WTC11 (cell line): ENCODE results near the gene RAB11FIP3. TPM values are rescaled to one million over a fixed set of nuclear protein-coding genes. Genes with fewer than 3 reads are reported as not detected.

Experiments used
- ATAC-seq: fragments of 200-7000 bp; cut with Tn5 transposase; 2 replicates; pipeline ENCODE4 v1.10.0; 2021; ENCODE audit warnings: mild to moderate bottlenecking, moderate library complexity
- CTCF ChIA-PET: fragments of 300-600 bp; sonication (Branson Sonifier 250); formaldehyde crosslinking; loops from one replicate; lab custom pipeline; 2021; ENCODE audit warnings: antibody characterized with exemption; lab: Charles Lee
- POLR2A ChIA-PET: fragments of 350-600 bp; sonication (Branson Sonifier 250); formaldehyde crosslinking; loops from one replicate; lab custom pipeline; 2021; ENCODE audit warnings: antibody characterized with exemption; lab: Charles Lee
- DNase-seq: peaks from one replicate; pipeline ENCODE4 v3.0.0; 2021; ENCODE audit warnings: low spot score
- H3K27ac Mint-ChIP-seq: 2 replicates; pipeline ENCODE4 v1.8.0; 2021; ENCODE audit warnings: mixed read lengths
- H3K27me3 Mint-ChIP-seq: 2 replicates; pipeline ENCODE4 v1.8.0; 2021; ENCODE audit warnings: low read depth, mild to moderate bottlenecking, moderate library complexity, mixed read lengths
- H3K36me3 Mint-ChIP-seq: 2 replicates; pipeline ENCODE4 v1.8.0; 2021; ENCODE audit warnings: mixed read lengths
- H3K4me1 Mint-ChIP-seq: 2 replicates; pipeline ENCODE4 v1.8.0; 2022; ENCODE audit warnings: mixed read lengths
- H3K4me3 Mint-ChIP-seq: 2 replicates; pipeline ENCODE4 v1.8.0; 2021; ENCODE audit warnings: mild to moderate bottlenecking, moderate library complexity, mixed read lengths
- H3K9me3 Mint-ChIP-seq: 2 replicates; pipeline ENCODE4 v1.8.0; 2021; ENCODE audit warnings: mixed read lengths
- CREM ChIP-seq: sonication (generic); formaldehyde crosslinking; IDR thresholded peaks from 2 replicates; pipeline ENCODE4 v1.8.1; 2022; ENCODE audit warnings: mild to moderate bottlenecking, missing genetic modification reagents, moderate library complexity
- ETV6 ChIP-seq: sonication (generic); formaldehyde crosslinking; IDR thresholded peaks from 2 replicates; pipeline ENCODE4 v1.8.1; 2022; ENCODE audit warnings: mild to moderate bottlenecking, missing genetic modification reagents
- GABPB1 ChIP-seq: sonication (generic); formaldehyde crosslinking; IDR thresholded peaks from 2 replicates; pipeline ENCODE4 v1.8.1; 2023; ENCODE audit warnings: mild to moderate bottlenecking, missing genetic modification reagents
- PRRX2 ChIP-seq: fragments of 250-450 bp; sonication (Bioruptor Pico); IDR thresholded peaks from 2 replicates; pipeline ENCODE4 v1.8.0; 2021; ENCODE audit warnings: mild to moderate bottlenecking
- ZNF317 ChIP-seq: sonication (generic); formaldehyde crosslinking; IDR thresholded peaks from 2 replicates; pipeline ENCODE4 v1.8.1; 2023; ENCODE audit warnings: low read depth, mild to moderate bottlenecking, moderate library complexity, missing genetic modification reagents, borderline replicate concordance
- total RNA-seq: library from RNA; stranded (reverse); gene quantifications from 3 replicates; pipeline ENCODE4 v1.2.3, GENCODE V29; 2021
- TF ChIP-seq, protein P1 (sequence below): fragments of 250-450 bp; sonication (Bioruptor Pico); IDR thresholded peaks from 2 replicates; pipeline ENCODE4 v1.9.0; 2021; ENCODE audit warnings: mild to moderate bottlenecking
- TF ChIP-seq, protein P2 (sequence below): sonication (generic); formaldehyde crosslinking; IDR thresholded peaks from 2 replicates; pipeline ENCODE4 v1.8.1; 2022; ENCODE audit warnings: low read depth, missing genetic modification reagents, borderline replicate concordance
- TF ChIP-seq, protein P3 (sequence below): sonication (generic); formaldehyde crosslinking; IDR thresholded peaks from 2 replicates; pipeline ENCODE4 v1.8.0; 2022; ENCODE audit warnings: mild to moderate bottlenecking, missing genetic modification reagents
- TF ChIP-seq, protein P4 (sequence below): fragments of 250-450 bp; sonication (Bioruptor Pico); IDR thresholded peaks from 2 replicates; pipeline ENCODE4 v1.9.0; 2021; ENCODE audit warnings: moderate library complexity, mild to moderate bottlenecking, inconsistent platforms, borderline replicate concordance
- TF ChIP-seq, protein P5 (sequence below): sonication (generic); formaldehyde crosslinking; IDR thresholded peaks from 2 replicates; pipeline ENCODE4 v1.8.0; 2023; ENCODE audit warnings: missing genetic modification reagents, mild to moderate bottlenecking, borderline replicate concordance
- TF ChIP-seq, protein P6 (sequence below): sonication (generic); formaldehyde crosslinking; IDR thresholded peaks from 2 replicates; pipeline ENCODE4 v1.8.1; 2023; ENCODE audit warnings: mild to moderate bottlenecking, missing genetic modification reagents, moderate library complexity
- TF ChIP-seq, protein P7 (sequence below): sonication (generic); formaldehyde crosslinking; IDR thresholded peaks from 2 replicates; pipeline ENCODE4 v1.8.1; 2022; ENCODE audit warnings: mild to moderate bottlenecking, missing genetic modification reagents, moderate library complexity, borderline replicate concordance
- TF ChIP-seq, protein P8 (sequence below): sonication (generic); formaldehyde crosslinking; IDR thresholded peaks from 2 replicates; pipeline ENCODE4 v1.8.1; 2023; ENCODE audit warnings: mild to moderate bottlenecking, missing genetic modification reagents, moderate library complexity

RAB11FIP3 gene
- total RNA-seq, 1 experiment from 2014 or later: 38.6 TPM

DNA sequence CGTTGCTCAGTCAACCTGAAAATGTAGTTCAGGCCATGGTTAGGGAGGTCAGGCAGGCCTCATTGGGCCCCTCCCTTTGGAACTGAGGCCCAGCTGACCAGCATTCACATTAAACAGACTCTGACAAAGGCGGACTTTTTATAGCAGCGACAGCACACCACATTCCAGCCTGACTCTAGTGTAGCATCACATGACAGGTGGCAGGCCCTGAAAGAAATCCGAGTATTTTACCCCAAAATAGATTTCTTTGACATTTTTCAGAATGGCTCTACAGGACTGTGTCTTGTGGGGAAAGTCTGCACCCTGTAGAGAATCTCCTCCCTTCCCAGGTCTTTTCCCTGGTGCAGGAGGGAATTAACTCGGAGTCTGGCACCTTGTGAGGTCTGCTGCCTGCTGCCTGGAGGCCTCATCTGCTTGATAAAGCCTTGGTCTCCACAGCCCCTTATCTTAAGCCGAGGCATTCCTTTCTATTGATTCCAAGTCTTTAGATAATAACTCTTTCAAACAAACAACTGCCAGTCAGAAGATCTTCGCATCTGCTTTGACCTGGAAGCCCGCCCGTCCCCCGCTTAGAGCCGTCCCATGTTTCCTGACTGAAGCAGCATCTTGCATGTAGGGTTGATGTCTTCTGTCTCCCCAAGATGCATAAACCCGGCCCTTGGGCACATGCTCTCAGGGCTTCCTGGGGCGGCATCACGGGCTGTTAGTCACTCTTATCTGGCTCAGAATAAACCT lies 58.1 kb downstream of the RAB11FIP3 start:
- Mint-ChIP-seq H3K4me3 (no peak overlapping the region), H3K27ac (peak overlapping the region; percentile 92), H3K4me1 (peaks cover 14% of the 10 kb centered on the region), H3K9me3 (no peaks in the 10 kb centered on the region), H3K36me3 (peaks cover 2% of the 10 kb centered on the region), H3K27me3 (no peaks in the 10 kb centered on the region)
- ChIA-PET CTCF (interaction anchor here (0.8 to 2.8 kb wide), 6 partner anchors 7 to 91 kb away, joined by 3 to 10 read pairs (median 4); no protein-coding TSS in a partner anchor), POLR2A (no interaction called here)
- ATAC-seq (peak; percentile 74), DNase-seq (no peak)
- no peak for TF ChIP-seq ETV6 (CRISPR knock-in tag)
- TF ChIP-seq, protein P1, sequence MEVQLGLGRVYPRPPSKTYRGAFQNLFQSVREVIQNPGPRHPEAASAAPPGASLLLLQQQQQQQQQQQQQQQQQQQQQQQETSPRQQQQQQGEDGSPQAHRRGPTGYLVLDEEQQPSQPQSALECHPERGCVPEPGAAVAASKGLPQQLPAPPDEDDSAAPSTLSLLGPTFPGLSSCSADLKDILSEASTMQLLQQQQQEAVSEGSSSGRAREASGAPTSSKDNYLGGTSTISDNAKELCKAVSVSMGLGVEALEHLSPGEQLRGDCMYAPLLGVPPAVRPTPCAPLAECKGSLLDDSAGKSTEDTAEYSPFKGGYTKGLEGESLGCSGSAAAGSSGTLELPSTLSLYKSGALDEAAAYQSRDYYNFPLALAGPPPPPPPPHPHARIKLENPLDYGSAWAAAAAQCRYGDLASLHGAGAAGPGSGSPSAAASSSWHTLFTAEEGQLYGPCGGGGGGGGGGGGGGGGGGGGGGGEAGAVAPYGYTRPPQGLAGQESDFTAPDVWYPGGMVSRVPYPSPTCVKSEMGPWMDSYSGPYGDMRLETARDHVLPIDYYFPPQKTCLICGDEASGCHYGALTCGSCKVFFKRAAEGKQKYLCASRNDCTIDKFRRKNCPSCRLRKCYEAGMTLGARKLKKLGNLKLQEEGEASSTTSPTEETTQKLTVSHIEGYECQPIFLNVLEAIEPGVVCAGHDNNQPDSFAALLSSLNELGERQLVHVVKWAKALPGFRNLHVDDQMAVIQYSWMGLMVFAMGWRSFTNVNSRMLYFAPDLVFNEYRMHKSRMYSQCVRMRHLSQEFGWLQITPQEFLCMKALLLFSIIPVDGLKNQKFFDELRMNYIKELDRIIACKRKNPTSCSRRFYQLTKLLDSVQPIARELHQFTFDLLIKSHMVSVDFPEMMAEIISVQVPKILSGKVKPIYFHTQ: no peak
- TF ChIP-seq, protein P2, sequence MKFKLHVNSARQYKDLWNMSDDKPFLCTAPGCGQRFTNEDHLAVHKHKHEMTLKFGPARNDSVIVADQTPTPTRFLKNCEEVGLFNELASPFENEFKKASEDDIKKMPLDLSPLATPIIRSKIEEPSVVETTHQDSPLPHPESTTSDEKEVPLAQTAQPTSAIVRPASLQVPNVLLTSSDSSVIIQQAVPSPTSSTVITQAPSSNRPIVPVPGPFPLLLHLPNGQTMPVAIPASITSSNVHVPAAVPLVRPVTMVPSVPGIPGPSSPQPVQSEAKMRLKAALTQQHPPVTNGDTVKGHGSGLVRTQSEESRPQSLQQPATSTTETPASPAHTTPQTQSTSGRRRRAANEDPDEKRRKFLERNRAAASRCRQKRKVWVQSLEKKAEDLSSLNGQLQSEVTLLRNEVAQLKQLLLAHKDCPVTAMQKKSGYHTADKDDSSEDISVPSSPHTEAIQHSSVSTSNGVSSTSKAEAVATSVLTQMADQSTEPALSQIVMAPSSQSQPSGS (CRISPR knock-in tag): no peak
- TF ChIP-seq, protein P3, sequence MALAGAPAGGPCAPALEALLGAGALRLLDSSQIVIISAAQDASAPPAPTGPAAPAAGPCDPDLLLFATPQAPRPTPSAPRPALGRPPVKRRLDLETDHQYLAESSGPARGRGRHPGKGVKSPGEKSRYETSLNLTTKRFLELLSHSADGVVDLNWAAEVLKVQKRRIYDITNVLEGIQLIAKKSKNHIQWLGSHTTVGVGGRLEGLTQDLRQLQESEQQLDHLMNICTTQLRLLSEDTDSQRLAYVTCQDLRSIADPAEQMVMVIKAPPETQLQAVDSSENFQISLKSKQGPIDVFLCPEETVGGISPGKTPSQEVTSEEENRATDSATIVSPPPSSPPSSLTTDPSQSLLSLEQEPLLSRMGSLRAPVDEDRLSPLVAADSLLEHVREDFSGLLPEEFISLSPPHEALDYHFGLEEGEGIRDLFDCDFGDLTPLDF (CRISPR knock-in tag): no peak
- TF ChIP-seq, protein P4, sequence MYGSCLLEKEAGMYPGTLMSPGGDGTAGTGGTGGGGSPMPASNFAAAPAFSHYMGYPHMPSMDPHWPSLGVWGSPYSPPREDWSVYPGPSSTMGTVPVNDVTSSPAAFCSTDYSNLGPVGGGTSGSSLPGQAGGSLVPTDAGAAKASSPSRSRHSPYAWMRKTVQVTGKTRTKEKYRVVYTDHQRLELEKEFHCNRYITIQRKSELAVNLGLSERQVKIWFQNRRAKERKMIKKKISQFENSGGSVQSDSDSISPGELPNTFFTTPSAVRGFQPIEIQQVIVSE (CRISPR knock-in tag): no peak
- no peak for TF ChIP-seq PRRX2
- TF ChIP-seq, protein P5, sequence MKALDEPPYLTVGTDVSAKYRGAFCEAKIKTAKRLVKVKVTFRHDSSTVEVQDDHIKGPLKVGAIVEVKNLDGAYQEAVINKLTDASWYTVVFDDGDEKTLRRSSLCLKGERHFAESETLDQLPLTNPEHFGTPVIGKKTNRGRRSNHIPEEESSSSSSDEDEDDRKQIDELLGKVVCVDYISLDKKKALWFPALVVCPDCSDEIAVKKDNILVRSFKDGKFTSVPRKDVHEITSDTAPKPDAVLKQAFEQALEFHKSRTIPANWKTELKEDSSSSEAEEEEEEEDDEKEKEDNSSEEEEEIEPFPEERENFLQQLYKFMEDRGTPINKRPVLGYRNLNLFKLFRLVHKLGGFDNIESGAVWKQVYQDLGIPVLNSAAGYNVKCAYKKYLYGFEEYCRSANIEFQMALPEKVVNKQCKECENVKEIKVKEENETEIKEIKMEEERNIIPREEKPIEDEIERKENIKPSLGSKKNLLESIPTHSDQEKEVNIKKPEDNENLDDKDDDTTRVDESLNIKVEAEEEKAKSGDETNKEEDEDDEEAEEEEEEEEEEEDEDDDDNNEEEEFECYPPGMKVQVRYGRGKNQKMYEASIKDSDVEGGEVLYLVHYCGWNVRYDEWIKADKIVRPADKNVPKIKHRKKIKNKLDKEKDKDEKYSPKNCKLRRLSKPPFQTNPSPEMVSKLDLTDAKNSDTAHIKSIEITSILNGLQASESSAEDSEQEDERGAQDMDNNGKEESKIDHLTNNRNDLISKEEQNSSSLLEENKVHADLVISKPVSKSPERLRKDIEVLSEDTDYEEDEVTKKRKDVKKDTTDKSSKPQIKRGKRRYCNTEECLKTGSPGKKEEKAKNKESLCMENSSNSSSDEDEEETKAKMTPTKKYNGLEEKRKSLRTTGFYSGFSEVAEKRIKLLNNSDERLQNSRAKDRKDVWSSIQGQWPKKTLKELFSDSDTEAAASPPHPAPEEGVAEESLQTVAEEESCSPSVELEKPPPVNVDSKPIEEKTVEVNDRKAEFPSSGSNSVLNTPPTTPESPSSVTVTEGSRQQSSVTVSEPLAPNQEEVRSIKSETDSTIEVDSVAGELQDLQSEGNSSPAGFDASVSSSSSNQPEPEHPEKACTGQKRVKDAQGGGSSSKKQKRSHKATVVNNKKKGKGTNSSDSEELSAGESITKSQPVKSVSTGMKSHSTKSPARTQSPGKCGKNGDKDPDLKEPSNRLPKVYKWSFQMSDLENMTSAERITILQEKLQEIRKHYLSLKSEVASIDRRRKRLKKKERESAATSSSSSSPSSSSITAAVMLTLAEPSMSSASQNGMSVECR (CRISPR knock-in tag): no peak
- TF ChIP-seq, protein P6, sequence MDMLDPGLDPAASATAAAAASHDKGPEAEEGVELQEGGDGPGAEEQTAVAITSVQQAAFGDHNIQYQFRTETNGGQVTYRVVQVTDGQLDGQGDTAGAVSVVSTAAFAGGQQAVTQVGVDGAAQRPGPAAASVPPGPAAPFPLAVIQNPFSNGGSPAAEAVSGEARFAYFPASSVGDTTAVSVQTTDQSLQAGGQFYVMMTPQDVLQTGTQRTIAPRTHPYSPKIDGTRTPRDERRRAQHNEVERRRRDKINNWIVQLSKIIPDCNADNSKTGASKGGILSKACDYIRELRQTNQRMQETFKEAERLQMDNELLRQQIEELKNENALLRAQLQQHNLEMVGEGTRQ (CRISPR knock-in tag): no peak
- TF ChIP-seq GABPB1 (CRISPR knock-in tag): no peak
- no peak for TF ChIP-seq CREM

DNA sequence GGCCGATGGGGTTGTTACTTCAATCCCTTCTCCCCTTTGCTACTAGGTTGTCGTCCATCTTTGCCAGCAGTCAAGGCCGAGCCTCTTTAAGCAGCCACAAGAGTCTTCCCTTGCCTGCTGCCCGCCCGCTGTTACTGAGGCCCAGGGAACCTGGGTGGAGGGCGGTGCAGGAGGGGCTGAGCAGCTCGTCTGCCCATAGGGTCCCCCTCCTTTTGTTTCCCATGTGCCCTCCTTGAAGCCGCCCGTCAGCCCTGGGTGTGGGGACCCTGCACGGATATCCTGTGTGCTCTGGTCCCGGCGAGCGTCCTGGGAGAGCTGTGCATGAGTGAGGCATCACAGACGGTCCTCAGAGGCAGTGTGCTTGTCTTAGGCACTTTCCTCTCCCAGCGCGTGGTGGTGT lies 64.2 kb downstream of the RAB11FIP3 start:
- peaks cover 12% of the 10 kb centered on the region for H3K4me1 Mint-ChIP-seq
- POLR2A ChIA-PET: interaction anchor here (0.6 kb wide), 1 partner anchor 12 kb away, joined by 5 read pairs; no protein-coding TSS in a partner anchor
- TF ChIP-seq, protein P5 (CRISPR knock-in tag): no peak
- no peak for TF ChIP-seq ZNF317 (CRISPR knock-in tag)
- TF ChIP-seq, protein P7, sequence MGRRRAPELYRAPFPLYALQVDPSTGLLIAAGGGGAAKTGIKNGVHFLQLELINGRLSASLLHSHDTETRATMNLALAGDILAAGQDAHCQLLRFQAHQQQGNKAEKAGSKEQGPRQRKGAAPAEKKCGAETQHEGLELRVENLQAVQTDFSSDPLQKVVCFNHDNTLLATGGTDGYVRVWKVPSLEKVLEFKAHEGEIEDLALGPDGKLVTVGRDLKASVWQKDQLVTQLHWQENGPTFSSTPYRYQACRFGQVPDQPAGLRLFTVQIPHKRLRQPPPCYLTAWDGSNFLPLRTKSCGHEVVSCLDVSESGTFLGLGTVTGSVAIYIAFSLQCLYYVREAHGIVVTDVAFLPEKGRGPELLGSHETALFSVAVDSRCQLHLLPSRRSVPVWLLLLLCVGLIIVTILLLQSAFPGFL (CRISPR knock-in tag): no peak
- TF ChIP-seq, protein P8, sequence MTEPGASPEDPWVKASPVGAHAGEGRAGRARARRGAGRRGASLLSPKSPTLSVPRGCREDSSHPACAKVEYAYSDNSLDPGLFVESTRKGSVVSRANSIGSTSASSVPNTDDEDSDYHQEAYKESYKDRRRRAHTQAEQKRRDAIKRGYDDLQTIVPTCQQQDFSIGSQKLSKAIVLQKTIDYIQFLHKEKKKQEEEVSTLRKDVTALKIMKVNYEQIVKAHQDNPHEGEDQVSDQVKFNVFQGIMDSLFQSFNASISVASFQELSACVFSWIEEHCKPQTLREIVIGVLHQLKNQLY (CRISPR knock-in tag): no peak

More for the DNA sequence above, 64.2 kb downstream of the RAB11FIP3 start:
- Mint-ChIP-seq H3K27me3 (no peaks in the 10 kb centered on the region), H3K27ac (peak overlapping the region; percentile 72; the same call in 1 of the 2 replicates), H3K36me3 (peaks cover 11% of the 10 kb centered on the region), H3K4me3 (no peak overlapping the region), H3K9me3 (no peaks in the 10 kb centered on the region)
- ATAC-seq (no peak), DNase-seq (no peak)
- CTCF ChIA-PET: interaction anchor here (1.4 to 2.2 kb wide), 2 partner anchors 88 to 137 kb away, joined by 4 to 6 read pairs; partner anchors contain the start of gene DECR2
